Stimulated activated CD8-positive, alpha-beta memory T cell treated with anti-CD3 and anti-CD28 coated beads, Interleukin-2, amount 100 ng/mL, for 1 hour (primary cell): ENCODE results near the gene NTNG2.
"Not testable (repeated sequence)": the region's sequence is repeated elsewhere in the genome, so short reads cannot be mapped to it uniquely, and the experiment has no call there.

Experiments
- DNase-seq, 2 donors: peaks; one replicate each; pipeline ENCODE4 v3.0.0-alpha.2; 2020; ENCODE audit warnings: low read depth in 2 of 2

The NTNG2 gene, protein sequence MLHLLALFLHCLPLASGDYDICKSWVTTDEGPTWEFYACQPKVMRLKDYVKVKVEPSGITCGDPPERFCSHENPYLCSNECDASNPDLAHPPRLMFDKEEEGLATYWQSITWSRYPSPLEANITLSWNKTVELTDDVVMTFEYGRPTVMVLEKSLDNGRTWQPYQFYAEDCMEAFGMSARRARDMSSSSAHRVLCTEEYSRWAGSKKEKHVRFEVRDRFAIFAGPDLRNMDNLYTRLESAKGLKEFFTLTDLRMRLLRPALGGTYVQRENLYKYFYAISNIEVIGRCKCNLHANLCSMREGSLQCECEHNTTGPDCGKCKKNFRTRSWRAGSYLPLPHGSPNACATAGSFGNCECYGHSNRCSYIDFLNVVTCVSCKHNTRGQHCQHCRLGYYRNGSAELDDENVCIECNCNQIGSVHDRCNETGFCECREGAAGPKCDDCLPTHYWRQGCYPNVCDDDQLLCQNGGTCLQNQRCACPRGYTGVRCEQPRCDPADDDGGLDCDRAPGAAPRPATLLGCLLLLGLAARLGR

GRCh38 chr9:132161743-132162184, at the start of gene NTNG2:
Gene NTNG2 (plus strand): TSS chr9:132162058. CDS start chr9:132166832, 4,774 bp downstream.
- DNase-seq: no peak

GRCh38 chr9:132114102-132114707, 47.7 kb upstream of the NTNG2 start:
- DNase-seq: no peak

GRCh38 chr9:132116583-132116982, 45.3 kb upstream of the NTNG2 start:
- DNase-seq: no peak

GRCh38 chr9:132117694-132118093, 44.2 kb upstream of the NTNG2 start:
- DNase-seq: no peak

- no peak for DNase-seq
Measured at GRCh38 chr9:132121021-132121420, 40.8 kb upstream of the NTNG2 start.

DNA sequence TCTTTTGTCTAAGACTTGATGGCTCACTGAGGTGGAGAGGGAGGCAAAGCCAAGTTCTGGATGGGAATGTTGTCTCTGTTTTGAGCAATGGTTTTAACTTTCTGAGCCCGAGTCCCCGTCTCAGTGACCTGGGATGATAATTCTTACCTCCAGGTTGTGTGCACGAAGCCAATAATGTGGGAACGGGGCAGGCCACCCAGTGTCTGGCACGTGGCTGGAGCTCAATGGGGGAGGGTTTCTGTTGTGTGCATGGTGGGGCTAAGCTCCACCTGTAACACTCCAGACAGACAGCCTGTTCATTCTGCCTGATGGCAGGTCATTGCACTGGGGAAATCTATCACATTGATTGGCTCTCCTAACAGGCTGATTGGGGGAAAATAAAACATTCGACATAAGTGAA, 37.1 kb upstream of the NTNG2 start:
- no peak for DNase-seq

DNA sequence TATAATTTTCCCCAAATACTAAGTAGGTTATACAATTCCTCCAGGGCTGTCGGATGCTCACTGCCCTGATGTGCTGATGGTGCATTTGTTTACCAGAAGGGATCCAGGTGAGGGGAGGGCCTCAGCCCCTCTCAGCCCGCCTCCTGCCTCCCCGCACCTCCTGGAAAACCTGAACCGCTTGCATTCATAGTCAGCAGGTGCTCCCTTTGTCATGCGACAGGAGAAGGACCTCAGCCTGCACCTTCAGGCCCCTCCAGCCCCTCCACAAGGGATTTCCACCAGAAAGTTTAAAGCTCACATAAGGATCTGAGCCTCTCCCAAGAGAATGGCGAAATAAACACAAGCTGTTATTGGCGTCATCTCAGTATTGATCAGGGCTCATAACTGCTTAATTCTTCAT, 36.5 kb upstream of the NTNG2 start:
- no peak for DNase-seq

GRCh38 chr9:132125944-132126679, 35.7 kb upstream of the NTNG2 start:
- DNase-seq: no peak

DNA sequence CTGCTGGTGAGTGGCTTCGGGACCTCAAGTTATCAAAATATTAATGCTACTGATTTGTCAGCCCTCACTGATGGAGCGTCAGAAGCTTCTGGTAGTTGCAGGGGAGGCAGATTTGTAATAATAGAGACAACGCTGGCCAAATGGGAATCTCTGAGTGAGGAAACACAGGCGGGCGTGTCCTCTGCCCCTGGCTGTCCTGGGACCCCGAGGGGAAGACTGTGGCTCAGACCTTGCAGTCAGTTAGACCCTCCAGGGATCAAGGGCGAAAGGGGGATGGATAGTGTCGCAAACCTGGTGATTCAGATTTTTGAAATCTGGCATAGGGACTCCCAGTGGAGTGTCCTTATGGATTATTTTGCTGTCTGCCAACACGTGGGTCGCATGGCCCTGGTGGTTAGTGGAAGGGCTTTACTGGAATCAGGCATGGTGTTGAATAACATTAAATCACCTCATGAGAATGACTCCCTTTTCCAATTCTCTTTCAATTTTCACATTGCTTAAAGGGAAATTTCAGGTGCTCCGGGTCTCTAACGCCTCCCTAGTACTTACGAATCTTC, 35.1 kb upstream of the NTNG2 start:
- DNase-seq: no peak

DNA sequence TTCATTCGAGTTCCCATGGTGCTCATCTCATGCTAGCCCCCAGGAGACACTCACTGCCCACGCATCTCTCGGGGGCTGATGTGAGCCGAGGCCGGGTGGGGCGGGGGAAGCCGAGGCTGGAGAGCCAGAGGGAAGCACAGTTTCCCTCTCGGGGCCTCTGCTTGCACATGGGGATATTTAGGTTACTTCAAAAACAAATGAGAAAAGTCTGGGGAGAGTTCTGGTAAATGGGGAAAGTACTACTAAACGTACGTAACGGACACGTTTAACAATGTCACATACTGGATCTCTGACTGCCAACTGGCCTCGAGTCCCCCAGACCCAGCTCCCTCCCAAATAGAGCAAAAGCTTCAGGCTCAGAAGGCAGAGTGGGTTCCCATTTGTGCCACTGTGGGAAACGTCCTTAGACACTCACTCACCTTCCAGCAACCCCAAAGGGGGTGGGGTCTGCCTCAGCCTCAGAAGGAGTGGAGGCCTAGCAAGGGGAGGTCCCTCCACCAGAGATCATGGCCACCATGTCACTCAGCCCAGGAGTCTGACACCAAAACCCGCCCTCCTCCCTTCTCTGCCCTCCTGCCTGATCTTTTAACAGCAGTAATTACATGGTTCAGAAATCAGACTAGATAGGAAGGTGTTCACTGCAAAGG, 33.8 kb upstream of the NTNG2 start:
- no peak for DNase-seq

DNA sequence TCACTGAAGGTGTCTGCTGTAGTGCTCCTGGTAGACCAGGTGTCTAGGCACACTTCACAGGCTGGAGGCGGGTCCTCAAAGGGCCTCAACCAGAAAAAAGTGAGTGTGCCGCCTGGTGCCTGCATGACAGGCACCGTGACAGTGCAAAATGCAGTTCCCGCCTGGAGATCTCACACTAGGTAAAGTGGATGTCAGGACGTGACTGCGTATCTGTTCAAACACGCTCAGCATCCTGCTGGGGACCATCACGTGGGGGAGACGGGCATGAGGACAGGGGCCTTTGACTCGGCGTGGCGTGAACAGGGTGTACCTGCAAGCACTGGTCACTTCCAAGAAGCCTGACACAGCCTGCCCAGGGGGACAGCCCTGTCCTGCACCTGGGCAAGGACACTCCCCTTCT, 32.3 kb upstream of the NTNG2 start:
- no peak for DNase-seq

- DNase-seq: not testable (repeated sequence)
Measured at GRCh38 chr9:132134085-132134484, 27.8 kb upstream of the NTNG2 start.

DNA sequence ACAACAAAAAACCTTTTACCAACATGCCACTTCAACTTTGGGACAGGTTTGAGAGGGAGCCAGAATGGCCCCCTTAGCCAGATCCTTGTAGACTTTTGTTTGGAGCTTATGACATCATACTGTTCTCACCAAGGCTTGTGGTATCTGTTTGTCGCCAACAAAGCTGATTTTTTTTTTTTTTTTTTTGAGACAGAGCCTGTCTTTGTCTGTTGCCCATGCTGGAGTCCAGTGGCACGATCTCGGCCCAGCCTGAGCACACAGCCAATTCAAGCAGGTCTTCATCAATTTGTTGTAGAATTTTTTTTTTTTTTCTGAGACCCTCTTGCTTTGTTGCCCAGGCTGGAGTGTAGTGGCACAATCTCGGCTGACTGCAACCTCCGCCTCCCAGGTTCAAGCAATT, 26.4 kb upstream of the NTNG2 start:
- no peak for DNase-seq

- no peak for DNase-seq
Measured at GRCh38 chr9:132136151-132136780, 25.6 kb upstream of the NTNG2 start.

GRCh38 chr9:132141344-132141947, 20.4 kb upstream of the NTNG2 start:
- no peak for DNase-seq

DNA sequence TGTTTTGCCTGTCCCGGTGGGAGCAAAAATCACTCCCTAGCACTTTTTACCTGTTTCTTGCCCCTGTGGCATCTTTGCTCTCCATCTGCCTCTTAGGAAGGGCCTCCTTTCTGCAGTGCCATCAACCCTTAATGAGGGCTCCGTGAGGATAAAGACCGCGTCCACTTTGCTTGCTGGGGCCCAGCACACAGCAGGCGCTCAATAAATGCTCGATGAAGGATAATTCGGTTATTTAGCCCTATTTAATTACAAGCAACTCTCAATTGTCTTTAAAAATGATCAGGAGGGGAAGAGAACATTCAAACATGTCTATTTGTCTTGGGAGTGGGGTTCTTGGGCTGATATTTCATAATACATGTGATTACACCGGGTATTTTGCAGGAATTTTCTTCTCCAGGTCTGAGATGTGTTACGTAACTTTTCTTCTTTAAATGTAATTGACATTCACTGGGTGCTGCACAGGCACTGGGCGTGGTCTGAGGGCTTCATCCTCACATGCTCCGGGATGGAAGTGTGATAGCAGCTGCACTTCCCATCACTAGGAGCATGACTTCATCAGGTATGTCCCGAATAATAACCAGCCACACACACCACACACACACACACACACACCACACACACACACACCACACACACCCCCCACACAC, 19.8 kb upstream of the NTNG2 start:
- no peak for DNase-seq

DNA sequence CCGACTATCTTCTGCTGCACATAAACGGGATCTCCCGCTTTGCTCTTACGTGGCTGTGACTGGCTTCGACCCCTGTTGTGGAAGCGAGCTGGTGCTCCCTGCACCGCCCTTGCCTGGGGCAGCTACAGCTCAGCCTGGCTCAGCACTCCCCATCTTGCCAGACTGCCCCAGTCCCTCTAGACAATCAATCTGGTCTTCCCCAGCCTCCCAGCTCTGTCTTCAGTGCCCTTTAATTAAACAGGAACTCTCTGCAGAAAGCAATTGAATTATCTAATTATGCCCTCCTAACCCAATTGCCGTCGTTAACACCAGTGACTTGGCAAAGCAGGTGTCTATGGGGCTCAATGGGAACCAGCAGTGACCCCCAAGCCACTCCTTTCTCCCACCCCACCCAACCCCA, 18.9 kb upstream of the NTNG2 start:
- no peak for DNase-seq

- no peak for DNase-seq
Measured at GRCh38 chr9:132143359-132143758, 18.5 kb upstream of the NTNG2 start.

GRCh38 chr9:132144708-132145365, 17.0 kb upstream of the NTNG2 start:
- DNase-seq: no peak

- no peak for DNase-seq
Measured at GRCh38 chr9:132146039-132146438, 15.8 kb upstream of the NTNG2 start.
